Esophagus muscularis mucosa (tissue), 4 donors: ENCODE results near the gene NDUFA13. TPM values are rescaled to one million over a fixed set of nuclear protein-coding genes. Genes with fewer than 3 reads are reported as not detected.

Source experiments
- DNase-seq: peaks from one replicate; pipeline ENCODE4 v3.0.0-alpha.2; 2017; ENCODE audit errors: extremely low spot score
- H3K27ac ChIP-seq, 4 donors: fragments of 200-600 bp; sonication (generic); replicated peaks in 1 of 4; 1 replicate in 3 of 4; 2 replicates in 1 of 4; pipeline ENCODE4 v1.5.1; 2016 to 2019; ENCODE audit warnings: mild to moderate bottlenecking in 1 of 4
- H3K27me3 ChIP-seq, 4 donors: fragments of 200-600 bp; sonication (generic); one replicate each; pipeline versions ENCODE4 v1.5.1 to v1.6.0; 2016 to 2019
- H3K36me3 ChIP-seq, 4 donors: fragments of 200-600 bp; sonication (generic); one replicate each; pipeline ENCODE4 v1.5.1; 2016 to 2019
- H3K4me1 ChIP-seq, 4 donors: fragments of 200-600 bp; sonication (generic); one replicate each; pipeline ENCODE4 v1.5.1; 2016 to 2019
- H3K4me3 ChIP-seq, 4 donors: fragments of 200-600 bp; sonication (generic); 1 replicate in 2 of 4; 2 replicates in 2 of 4; pipeline ENCODE4 v1.5.1; 2016 to 2019; ENCODE audit warnings: mild to moderate bottlenecking in 4 of 4, moderate library complexity in 1 of 4
- H3K9me3 ChIP-seq, 4 donors: fragments of 200-600 bp; sonication (generic); 1 replicate in 3 of 4; 2 replicates in 1 of 4; pipeline ENCODE4 v1.5.1; 2016 to 2019
- EP300 ChIP-seq: sonication (generic); formaldehyde crosslinking; IDR thresholded peaks from one replicate; pipeline ENCODE4 v1.6.1; 2017; ENCODE audit warnings: antibody characterized with exemption
- POLR2A ChIP-seq: fragments of 450-650 bp; IDR thresholded peaks from one replicate; pipeline ENCODE4 v1.6.1; 2017; ENCODE audit warnings: antibody characterized with exemption, moderate library complexity, mild to moderate bottlenecking, low read depth
- POLR2AphosphoS5 ChIP-seq, 2 donors: sonication (generic); formaldehyde crosslinking; IDR thresholded peaks; one replicate each; pipeline ENCODE4 v1.6.1; 2017; ENCODE audit warnings: antibody characterized with exemption in 2 of 2
- WGBS: methylation state at CpG from one replicate; pipeline ENCODE4 v1.1.5; 2018; 5-methylcytosine and 5-hydroxymethylcytosine counted together
- intact Hi-C: fragments of 100-400 bp; cut with DNase I; formaldehyde crosslinking; loops from one replicate; pipeline ENCODE4 v1.15.1; 2023
- total RNA-seq, 4 donors: library from RNA; depleted of rRNA; stranded (reverse); fragments of >200 nt; gene quantifications; one replicate each; pipeline versions ENCODE4 v1.1.0 to v1.2.1, GENCODE V29; 2016
- TF ChIP-seq, protein P1 (sequence below), 3 experiments: fragments of 200-600 bp in 2 of 3; fragments of 450-650 bp in 1 of 3; sonication (generic) in 2 of 3; IDR thresholded peaks; one replicate each; pipeline ENCODE4 v1.5.1; 2017 to 2019; ENCODE audit warnings: antibody characterized with exemption in 3 of 3, mild to moderate bottlenecking in 2 of 3, moderate library complexity in 1 of 3

The NDUFA13 gene
- total RNA-seq, 4 donors from 2014 or later: 75.0 to 186 (median 141) TPM

DNA sequence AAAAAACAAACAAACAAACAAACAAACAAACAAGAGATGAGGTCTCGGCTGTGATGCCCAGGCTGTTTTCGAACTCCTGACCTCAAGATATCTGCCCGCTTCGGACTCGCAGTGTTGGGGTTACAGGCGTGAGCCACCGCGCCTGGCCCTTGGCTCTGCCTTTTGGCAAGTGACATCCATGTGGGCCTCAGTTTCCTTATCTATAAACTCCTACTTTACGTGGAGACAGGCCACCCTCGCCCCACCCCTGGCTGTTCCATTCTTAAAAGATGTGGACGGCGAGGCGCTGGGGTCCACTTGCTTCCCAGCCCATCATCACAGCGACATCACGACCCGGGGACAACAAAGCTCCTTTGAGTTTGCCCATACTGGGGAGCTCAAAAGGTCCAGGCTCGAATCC lies 2.3 kb upstream of the NDUFA13 start:
- peaks cover 0 to 5% (median 3%) of the 10 kb centered on the region in 4 donors for H3K9me3 ChIP-seq
- TF ChIP-seq POLR2A (no peak), EP300 (no peak), POLR2AphosphoS5 (IDR thresholded peaks at IDR 0.05) (no peak)
- TF ChIP-seq, protein P1, sequence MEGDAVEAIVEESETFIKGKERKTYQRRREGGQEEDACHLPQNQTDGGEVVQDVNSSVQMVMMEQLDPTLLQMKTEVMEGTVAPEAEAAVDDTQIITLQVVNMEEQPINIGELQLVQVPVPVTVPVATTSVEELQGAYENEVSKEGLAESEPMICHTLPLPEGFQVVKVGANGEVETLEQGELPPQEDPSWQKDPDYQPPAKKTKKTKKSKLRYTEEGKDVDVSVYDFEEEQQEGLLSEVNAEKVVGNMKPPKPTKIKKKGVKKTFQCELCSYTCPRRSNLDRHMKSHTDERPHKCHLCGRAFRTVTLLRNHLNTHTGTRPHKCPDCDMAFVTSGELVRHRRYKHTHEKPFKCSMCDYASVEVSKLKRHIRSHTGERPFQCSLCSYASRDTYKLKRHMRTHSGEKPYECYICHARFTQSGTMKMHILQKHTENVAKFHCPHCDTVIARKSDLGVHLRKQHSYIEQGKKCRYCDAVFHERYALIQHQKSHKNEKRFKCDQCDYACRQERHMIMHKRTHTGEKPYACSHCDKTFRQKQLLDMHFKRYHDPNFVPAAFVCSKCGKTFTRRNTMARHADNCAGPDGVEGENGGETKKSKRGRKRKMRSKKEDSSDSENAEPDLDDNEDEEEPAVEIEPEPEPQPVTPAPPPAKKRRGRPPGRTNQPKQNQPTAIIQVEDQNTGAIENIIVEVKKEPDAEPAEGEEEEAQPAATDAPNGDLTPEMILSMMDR (IDR thresholded peaks at IDR 0.05): no peak
- intact Hi-C loops: no loop called here
- H3K27me3 ChIP-seq: no peaks in the 10 kb centered on the region
- DNase-seq: no peak
- peaks cover 26 to 43% (median 40%) of the 10 kb centered on the region in 4 donors for H3K4me1 ChIP-seq
- no peaks in the 10 kb centered on the region for H3K36me3 ChIP-seq
- 95% methylated on average over 8 of the region's 17 CpGs for WGBS
- H3K4me3 ChIP-seq: peak overlapping the region; percentile 41 to 97 (median 44)
- H3K27ac ChIP-seq: peak overlapping the region; percentile 30 to 56 (median 42)

DNA sequence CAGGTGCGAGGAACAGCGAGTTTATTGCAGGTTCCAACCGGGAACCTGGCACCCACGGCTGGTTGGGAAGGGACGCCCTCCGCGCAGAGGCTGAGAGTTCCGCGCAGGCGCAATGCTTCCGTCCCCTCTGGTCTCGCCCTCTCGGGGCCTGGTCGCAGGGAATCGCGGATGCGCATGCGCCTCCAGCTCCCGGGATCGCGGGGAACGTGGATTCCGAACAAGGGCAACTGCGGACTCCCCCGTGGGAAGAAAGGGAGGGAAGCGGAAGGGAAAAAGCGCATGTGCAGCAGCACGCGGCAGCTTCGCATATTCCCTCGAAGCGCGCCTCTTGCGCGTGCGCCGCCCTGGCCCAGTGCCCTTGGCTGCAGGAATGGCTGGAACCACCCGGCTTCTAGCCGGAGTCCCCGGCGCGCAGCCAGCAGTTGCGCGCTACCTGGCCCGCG lies 1.8 kb upstream of the NDUFA13 start:
- H3K27me3 ChIP-seq: no peaks in the 10 kb centered on the region
- peaks cover 0 to 5% (median 1%) of the 10 kb centered on the region in 4 donors for H3K36me3 ChIP-seq
- peaks cover 0 to 5% (median 3%) of the 10 kb centered on the region in 4 donors for H3K9me3 ChIP-seq
- WGBS: 46% methylated on average over 37 of the region's 46 CpGs
- peak overlapping the region; percentile 30 to 56 (median 42) for H3K27ac ChIP-seq
- no peak for DNase-seq
- TF ChIP-seq POLR2AphosphoS5 (IDR thresholded peaks at IDR 0.05) (peak; percentile 46 to 77), POLR2A (no peak)
- H3K4me3 ChIP-seq: peak overlapping the region; percentile 41 to 97 (median 44)
- intact Hi-C loops: no loop called here
- peaks cover 26 to 49% (median 44%) of the 10 kb centered on the region in 4 donors for H3K4me1 ChIP-seq

DNA sequence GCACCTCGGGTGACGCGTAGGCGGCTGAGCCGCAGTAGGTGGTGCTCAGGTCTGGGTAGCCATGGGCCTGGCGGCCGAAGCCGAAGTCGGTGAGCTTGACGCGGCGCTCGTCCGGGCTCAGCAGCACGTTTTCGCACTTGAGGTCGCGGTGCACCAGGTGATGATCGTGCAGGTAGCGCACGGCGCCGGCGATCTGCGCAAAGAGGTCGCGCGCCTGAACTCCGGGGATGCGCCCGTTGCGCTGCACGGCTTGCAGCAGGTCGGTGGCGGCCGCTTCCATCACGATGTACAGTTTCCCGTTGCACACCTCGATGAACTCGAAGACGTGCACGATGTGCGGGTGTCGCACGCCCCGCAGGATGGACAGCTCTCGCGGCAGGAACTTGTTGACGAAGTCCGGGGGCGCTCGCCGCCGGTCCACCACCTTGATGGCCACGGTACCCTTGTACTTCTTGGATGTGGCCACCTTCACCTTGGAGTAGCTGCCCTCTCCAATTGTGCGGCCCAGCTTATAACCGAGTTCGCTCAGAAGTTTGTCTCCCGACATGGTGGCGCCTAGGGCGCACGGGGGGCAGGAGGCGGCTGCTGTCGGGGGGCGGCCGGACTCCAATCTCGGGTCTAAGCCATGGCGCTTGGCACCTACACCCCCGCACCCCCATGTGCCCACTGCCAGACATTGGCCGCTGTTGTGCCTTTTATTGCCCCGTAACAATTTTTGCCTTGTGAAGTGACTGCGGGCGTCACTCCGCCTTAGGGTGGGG lies 964 bp upstream of the NDUFA13 start, which contains the start of gene TSSK6:
TSSK6 (minus strand) TSS at position 668 of the 761 bp plus-strand sequence; CDS start at position 547, 121 bp downstream.
- Histone ChIP-seq H3K4me1 (peaks cover 26 to 56% (median 48%) of the 10 kb centered on the region in 4 donors), H3K27me3 (no peaks in the 10 kb centered on the region), H3K27ac (peak within 1 kb of the TSS; percentile 86 to 91 (median 91)), H3K4me3 (peak within 1 kb of the TSS; percentile 76 to 97 (median 86)), H3K36me3 (peaks cover 0 to 13% (median 6%) of the 10 kb centered on the region in 4 donors), H3K9me3 (peaks cover 0 to 5% (median 3%) of the 10 kb centered on the region in 4 donors)
- WGBS: 85% methylated on average over 48 of the region's 74 CpGs
- intact Hi-C loops: no loop called here
- no peak for TF ChIP-seq POLR2AphosphoS5 (IDR thresholded peaks at IDR 0.05)
- no peak for TF ChIP-seq EP300
- TF ChIP-seq, protein P1 (IDR thresholded peaks at IDR 0.05): no peak
- no peak for TF ChIP-seq POLR2A
- DNase-seq: no peak

DNA sequence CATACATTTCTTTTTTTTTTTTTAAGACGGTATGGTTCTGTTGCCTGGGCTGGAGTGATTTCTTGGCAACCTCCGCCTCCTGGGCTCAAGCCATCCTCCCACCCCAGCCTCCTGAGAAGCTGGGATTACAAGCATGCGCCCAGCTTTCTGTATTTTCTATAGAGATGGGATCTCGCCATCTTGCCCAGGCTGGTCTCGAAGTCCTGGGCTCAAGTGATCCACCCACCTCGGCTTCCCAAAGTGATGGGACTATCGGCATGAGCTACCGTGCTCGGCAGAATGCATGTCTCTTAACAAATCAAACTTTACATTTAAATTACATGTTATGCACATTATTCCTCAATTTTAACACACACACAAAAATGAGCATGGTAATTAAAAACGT lies 1.2 kb downstream of the NDUFA13 start:
- TF ChIP-seq EP300: no peak
- TF ChIP-seq POLR2A: no peak
- TF ChIP-seq, protein P1 (IDR thresholded peaks at IDR 0.05): no peak
- TF ChIP-seq POLR2AphosphoS5 (IDR thresholded peaks at IDR 0.05): no peak

DNA sequence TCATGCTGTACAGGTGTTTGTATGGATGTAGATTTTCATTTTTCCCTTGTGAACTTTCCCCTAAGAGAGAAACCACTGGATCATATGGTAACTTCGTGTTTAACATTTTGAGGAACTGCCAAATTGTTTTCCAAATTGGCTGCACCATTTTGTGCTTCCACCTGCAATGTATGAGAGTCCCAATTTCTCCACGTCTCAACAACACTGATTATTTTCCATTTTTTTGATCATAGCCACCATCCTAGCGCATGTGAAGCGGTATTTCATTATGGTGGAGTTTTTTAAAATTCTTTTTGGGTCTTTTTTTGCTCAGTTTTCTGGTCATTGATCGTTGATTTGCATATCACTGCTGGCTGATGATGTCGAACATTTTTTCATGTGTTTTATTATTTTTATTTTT lies 5.0 kb downstream of the NDUFA13 start:
- TF ChIP-seq POLR2AphosphoS5 (IDR thresholded peaks at IDR 0.05) (no peak), POLR2A (no peak), EP300 (no peak)
- TF ChIP-seq, protein P1 (IDR thresholded peaks at IDR 0.05): no peak
- Histone ChIP-seq H3K4me3 (no peak overlapping the region), H3K4me1 (peaks cover 20 to 68% (median 37%) of the 10 kb centered on the region in 4 donors), H3K9me3 (no peaks in the 10 kb centered on the region), H3K27me3 (no peaks in the 10 kb centered on the region), H3K36me3 (peaks cover 0 to 51% (median 26%) of the 10 kb centered on the region in 4 donors), H3K27ac (no peak overlapping the region)
- DNase-seq: no peak
- intact Hi-C loops: no loop called here
- WGBS: 81% methylated on average over 6 of the region's 6 CpGs

More for the DNA sequence above, 1.2 kb downstream of the NDUFA13 start:
- no peak for DNase-seq
- Histone ChIP-seq H3K4me1 (peaks cover 26 to 70% (median 52%) of the 10 kb centered on the region in 4 donors), H3K27ac (no peak overlapping the region), H3K4me3 (peak overlapping the region; percentile 76 to 97 (median 86)), H3K9me3 (peaks cover 0 to 5% (median 3%) of the 10 kb centered on the region in 4 donors), H3K27me3 (no peaks in the 10 kb centered on the region), H3K36me3 (peaks cover 0 to 25% (median 13%) of the 10 kb centered on the region in 4 donors)
- intact Hi-C loops: no loop called here
- WGBS: 82% methylated on average over 10 of the region's 10 CpGs
